GM20000 (cell line): ENCODE measurements around the gene ANKMY1.
A peak's percentile ranks its signal among the peaks of the same experiment; 100 is the strongest.

Source experiments
- DNase-seq: peaks from one replicate; pipeline ENCODE4 v3.0.0; 2012; ENCODE audit warnings: low spot score
- TF ChIP-seq, protein P1 (sequence below): IDR thresholded peaks from 2 replicates; pipeline ENCODE4 v1.5.1; 2012; ENCODE audit warnings: mild to moderate bottlenecking, control low read depth; ENCODE audit errors: extremely low read depth, missing control alignments

The ANKMY1 gene

DNA sequence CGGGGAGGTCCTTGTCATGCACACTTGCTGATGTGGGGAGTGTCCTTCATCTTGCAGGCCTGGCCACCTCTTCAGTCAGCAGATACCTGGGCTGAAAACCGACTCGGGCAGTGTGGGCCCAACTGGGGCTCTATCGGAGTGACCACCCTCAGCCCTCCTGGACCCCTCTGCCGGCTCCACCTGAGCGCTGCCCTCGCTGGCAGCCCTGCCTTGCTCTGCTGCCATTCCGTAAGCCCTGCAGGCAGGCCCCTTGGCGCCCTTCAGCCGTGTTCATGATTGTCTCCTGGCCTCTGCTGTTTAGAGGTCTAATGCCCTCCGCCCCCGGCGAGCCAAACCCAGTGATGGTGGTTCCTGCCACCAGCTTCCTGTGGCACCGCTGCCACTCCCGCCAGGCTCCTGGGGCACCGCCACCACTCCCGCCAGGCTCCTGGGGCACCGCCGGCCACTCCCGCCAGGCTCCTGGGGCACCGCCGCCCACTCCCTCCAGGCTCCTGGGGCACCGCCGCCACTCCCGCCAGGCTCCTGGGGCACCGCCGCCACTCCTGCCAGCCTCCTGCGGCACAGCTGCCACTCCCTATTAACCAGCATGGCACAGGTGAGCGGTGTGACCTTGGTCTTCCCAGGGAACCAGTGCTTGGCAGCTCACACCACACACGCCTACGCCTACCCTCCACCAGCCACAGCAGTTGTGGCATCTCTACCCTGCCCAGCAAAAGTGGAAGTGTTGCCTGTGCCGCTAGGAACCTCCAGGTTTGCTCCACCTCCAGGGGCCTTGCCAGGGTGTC lies 44.7 kb upstream of the ANKMY1 start:
- TF ChIP-seq, protein P1, sequence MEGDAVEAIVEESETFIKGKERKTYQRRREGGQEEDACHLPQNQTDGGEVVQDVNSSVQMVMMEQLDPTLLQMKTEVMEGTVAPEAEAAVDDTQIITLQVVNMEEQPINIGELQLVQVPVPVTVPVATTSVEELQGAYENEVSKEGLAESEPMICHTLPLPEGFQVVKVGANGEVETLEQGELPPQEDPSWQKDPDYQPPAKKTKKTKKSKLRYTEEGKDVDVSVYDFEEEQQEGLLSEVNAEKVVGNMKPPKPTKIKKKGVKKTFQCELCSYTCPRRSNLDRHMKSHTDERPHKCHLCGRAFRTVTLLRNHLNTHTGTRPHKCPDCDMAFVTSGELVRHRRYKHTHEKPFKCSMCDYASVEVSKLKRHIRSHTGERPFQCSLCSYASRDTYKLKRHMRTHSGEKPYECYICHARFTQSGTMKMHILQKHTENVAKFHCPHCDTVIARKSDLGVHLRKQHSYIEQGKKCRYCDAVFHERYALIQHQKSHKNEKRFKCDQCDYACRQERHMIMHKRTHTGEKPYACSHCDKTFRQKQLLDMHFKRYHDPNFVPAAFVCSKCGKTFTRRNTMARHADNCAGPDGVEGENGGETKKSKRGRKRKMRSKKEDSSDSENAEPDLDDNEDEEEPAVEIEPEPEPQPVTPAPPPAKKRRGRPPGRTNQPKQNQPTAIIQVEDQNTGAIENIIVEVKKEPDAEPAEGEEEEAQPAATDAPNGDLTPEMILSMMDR = no peak
- DNase-seq = peak; percentile 32

DNA sequence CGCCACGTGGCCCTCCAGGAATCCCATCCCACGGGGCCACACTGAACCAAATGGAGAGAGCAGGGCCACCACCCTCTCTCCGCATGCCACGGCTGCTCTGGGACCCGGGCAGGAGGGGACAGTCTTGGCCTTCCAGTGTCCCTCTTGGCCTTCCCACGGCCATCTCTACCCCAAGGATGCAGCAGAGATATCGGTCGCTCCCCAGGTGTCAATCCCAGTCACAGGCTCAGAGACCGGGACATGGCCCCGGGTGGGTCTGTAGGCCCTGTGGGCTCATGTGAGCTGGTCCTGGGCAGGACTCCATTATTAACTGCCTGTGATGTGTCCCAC lies 44.0 kb upstream of the ANKMY1 start:
- peak; percentile 22 for DNase-seq
- TF ChIP-seq, protein P1 = no peak

DNA sequence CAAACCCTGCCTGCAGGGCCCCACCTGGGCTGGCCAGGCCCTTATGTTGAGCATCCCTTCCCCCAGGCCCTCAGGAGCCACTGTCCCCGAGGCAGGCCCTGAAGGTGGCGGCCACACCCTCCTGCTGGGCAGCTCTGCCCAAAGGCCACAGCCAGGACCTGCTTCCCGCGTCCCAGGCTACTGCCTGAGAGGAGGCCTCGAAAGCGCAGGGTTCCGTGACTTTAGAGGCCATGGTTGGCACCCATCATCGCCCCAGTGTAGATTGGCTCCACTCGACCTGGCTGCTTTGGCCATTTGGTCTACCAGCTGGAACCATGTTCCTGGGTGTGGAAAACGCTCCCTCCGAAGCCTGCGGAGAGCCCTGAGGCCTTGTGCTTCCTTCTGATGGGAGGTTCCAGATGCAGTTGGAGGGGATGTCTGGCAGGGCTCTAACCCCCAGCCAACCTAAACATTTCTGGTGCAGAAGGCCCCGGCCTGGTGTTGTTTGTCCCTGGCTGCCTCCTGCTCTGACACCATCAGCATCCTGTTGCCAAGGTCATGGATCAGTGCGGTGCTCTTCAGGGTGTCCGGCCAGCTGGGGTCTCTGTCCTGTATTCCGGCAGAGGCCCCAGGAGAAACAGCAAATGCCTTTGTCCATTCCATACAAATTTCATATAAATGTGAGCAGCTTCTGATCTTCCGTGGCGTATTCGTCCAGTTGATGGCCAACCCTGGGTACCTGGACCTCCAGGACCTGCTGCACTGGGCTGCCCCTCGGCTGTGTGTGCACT lies 43.5 kb upstream of the ANKMY1 start:
- DNase-seq = peak; percentile 18
- TF ChIP-seq, protein P1 = no peak

DNA sequence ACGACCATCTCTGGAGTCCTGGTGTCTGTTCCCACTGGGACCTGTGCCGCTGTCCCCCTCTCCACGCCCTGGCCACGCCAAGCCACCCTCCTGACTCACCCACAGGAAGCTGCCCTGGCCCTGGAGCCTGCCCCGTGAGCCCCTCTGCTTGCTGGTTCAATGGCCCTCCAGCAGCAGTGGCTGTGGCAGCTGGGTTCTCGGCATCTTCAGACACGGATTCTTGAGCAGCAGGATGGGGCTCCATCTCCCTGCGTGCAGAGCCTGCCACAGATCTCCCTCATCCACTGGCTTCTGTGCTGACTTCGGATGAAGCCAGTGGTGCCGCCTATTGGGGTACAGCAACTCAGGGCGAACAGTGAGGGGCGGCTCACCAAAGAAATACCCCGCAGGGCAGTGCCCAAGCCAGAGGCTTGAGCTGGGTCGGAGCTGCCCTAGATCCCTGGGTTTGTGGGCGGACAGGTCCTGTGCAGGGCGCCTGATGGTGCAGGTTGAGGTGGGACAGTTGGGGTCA lies 42.7 kb upstream of the ANKMY1 start:
- TF ChIP-seq, protein P1 = no peak
- no peak for DNase-seq

DNA sequence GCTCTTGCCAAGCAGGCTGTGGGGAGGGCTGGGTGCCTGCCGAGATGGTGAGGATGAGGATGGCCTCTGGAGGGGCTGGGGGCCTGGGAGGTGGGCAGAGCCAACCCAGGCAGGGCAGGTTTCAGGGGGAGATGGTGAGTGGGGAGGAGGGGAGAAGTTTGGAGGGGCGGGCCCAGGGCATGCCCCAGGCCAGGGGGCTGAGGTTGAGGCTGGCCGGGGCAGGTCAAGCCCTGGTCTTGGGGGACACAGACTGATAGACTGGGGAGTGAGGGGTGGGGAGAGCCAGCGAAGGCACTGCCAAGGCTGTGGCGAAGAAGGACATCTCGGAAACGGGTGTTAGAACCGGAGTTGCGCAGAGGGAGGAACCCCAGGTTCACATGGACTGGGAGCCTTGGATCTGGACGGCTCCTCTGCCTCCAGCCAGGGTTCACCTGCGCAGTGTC lies 41.4 kb upstream of the ANKMY1 start:
- no peak for DNase-seq
- TF ChIP-seq, protein P1 = no peak

DNA sequence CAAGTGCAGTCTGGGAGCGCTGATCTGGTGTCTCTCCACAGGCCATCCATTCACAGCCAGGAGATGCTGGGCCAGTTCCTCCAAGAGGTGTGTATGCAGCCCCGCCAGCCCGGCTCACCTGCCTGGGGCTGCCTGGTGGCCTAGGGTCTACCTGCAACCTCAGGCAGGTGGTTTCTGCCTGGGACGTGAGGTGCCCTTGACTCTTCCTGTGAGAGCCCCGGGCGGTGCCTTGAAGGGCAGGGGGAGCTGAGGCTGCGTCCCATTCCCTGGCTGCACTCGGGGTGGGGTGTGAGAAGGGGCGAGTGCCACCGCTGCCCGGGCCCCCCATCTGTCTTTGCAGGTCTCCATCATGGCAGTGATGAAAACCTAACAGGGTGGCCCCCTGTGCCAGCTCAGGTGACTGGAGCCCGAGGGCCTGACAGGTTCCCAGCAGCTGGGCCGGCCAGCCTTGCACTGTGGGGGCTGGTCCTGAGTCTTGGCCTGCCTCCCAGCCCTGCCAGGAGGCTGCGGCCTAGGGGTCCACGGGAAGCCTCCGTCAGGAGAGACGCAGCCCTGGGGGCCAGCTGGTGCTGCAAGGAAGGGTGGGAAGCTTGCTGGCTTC lies 40.6 kb upstream of the ANKMY1 start:
- DNase-seq = no peak
- TF ChIP-seq, protein P1 = no peak
